Hematopoietic multipotent progenitor cell treated with erythropoietin and hydrocortisone succinate and interleukin-3 and kit ligand, for 4 days (in vitro differentiated cells): Measurements from ENCODE around the gene SLC45A2.
"Not testable (repeated sequence)": the region's sequence is repeated elsewhere in the genome, so short reads cannot be mapped to it uniquely, and the experiment has no call there.

Source experiments
- DNase-seq: peaks from one replicate; pipeline ENCODE4 v3.0.0-alpha.2; 2015

SLC45A2 gene

DNA sequence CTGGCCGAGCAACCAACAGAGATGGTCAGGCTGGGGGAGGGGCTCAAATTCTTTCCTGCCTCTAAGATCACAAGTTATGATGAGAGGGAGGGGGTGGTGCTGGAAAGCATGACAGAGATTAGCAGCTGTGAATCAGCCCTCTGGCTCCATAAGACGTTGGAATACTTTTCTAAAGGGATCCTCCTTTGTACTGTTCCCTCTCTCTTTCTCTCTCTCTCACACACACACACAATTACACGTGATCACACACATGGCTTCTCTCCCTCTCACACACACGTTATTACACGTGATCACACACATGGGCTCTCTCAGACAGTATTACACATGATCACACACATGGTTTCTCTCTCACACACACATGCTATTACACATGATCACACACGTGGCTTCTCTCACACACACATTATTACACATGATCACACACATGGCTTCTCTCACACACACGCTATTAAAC, at the start of gene SLC45A2:
SLC45A2 (minus strand) TSS at position 23 of the 454 bp plus-strand sequence. CDS start 110 bp downstream, outside the sequence.
- DNase-seq = no peak

DNA sequence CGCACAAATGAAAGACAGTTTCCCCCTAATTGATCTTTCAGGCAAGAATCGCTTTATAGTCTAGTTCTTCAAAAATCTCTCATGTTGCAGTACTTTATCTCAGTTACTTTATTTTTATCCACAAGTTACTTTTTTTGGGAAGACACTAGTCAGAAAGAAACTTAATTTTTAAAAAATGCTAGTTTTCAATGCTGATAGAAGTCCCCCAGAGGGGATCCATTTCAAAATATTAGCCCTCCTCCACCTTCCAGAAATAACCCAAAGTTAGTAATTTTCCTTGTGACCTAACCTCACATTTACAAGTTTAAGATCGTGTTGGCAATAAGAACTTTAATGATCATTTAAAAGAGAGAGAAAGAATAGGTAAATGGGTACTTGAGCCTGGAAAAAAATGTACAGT, 47.5 kb upstream of the SLC45A2 start:
- DNase-seq = no peak

DNA sequence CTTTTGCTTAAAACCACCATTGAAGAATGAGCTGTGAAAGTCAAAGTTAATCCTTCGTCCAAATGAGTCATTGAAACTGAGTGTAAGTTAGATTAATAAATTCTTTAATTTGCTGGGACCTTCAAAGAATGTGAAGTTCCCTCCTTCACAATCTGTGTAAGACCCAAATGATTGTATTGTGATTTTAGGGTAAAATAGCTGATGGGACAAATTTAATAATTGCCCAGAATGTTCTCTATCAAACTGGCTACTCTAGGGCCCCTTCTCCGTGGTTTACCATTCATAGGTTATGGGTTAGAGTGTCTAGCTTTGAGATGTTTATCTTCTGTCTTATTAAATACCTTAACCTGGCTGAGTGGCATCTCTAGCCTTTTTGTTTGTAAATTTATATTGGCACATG, 46.6 kb upstream of the SLC45A2 start:
- no peak for DNase-seq

DNA sequence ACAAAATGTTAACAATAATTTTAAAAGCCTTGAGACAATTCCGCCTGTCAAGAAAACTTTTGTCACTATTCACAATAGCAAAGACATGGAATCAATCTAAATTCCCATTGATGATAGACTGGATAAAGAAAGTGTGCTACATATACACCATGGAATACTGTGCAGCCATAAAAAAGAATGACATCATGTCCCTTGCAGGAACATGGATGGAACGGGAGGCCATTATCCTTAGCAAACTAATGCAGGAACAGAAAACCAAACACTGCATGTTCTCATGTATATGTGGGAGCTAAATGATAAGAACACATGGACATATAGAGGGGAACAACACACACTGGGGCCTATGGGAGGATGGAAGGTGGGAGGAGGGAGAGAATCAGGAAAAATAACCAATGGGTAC, 46.1 kb upstream of the SLC45A2 start:
- not testable (repeated sequence) for DNase-seq

GRCh38 chr5:34030048-34030447, 45.6 kb upstream of the SLC45A2 start:
- no peak for DNase-seq

- no peak for DNase-seq
Measured at GRCh38 chr5:34028349-34028748, 43.9 kb upstream of the SLC45A2 start.

GRCh38 chr5:34026089-34026761, 41.7 kb upstream of the SLC45A2 start:
- no peak for DNase-seq

DNA sequence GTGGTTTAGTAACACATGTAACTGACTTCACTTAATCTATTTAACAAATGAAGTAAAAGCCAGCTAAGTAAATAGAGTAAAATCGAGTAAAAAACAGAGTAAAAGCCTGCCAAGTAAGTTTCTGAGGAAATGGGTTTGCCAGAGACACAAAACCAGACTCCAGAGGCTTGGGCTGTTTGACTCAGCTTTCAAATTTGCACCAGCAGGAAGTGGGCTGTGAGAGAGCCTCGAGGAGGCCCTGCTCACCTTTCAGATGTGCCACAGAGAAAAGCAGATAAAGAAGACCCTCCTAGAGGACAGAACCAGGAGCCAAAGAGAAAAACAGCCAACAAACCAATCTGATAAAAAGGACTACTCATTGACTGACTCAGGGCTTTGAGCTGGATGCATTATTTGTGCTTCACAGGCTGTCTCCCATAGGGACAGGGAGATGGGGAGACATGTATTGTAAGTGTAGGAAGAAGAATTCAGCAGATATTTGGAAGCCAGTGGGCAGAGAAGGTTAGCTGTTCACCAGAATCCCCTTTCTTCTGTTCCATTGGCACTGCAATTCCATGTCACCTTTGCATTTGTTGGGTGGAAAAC, 37.7 kb upstream of the SLC45A2 start:
- DNase-seq = no peak

DNA sequence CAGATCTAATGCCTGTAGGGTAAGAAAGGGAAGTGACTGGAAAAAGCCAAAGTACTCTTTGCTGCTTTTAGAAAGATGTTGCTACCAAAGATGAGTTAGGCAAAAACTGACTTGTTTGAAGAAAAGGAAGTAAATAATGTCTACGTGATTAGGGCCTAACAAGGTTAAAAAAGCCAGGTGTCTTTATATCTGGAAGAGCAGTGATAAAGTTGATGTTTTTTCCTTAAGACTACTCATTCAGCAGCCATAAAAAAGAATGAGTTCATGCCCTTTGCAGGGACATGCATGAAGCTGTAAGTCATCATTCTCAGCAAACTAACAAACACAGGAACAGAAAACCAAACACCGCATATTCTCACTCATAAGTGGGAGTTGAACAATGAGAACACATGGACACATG, 36.8 kb upstream of the SLC45A2 start:
- no peak for DNase-seq

- no peak for DNase-seq
Measured at GRCh38 chr5:34020726-34021125, 36.2 kb upstream of the SLC45A2 start.

DNA sequence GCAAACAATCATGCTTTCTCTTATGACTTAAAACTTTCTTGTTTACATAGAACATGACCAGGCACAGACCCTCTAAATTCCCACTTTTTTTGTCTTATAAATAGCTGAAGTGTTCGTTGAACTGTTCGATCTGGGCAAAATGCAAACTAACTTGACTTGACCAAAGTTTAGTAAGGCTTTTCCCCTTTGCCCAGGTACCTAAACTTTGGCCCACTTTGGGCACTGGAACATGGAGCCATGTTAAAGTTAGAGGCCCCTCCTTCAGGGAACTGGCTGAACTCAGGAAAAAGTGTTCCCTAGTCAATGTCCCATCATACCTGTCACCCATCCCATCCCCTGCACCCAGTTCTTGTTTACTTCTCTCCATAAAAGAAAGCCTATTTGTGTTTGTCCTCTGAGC, 32.8 kb upstream of the SLC45A2 start:
- DNase-seq = no peak

- DNase-seq = no peak
Measured at GRCh38 chr5:34016750-34017149, 32.3 kb upstream of the SLC45A2 start.

DNA sequence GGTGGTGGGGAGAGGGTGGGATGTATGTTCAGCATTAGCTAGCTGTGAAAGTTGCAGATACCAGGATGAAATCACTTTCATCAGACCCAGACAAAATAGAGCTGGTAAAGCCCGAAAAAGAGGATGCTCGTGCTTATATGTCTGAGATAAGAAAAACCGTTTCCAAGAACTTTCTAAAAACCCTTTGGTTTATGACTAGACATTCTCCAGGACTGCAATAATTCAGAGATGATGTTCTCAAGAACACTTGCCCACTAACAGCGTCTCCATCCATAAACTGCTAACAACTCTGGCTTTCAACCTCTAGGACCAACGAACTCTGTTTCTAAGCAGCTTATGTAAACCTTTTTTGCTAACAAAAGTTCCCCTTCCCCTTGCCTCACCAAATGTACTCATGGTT, 31.7 kb upstream of the SLC45A2 start:
- DNase-seq = peak; percentile 52

- DNase-seq = no peak
Measured at GRCh38 chr5:34015120-34015822, 30.8 kb upstream of the SLC45A2 start.

DNA sequence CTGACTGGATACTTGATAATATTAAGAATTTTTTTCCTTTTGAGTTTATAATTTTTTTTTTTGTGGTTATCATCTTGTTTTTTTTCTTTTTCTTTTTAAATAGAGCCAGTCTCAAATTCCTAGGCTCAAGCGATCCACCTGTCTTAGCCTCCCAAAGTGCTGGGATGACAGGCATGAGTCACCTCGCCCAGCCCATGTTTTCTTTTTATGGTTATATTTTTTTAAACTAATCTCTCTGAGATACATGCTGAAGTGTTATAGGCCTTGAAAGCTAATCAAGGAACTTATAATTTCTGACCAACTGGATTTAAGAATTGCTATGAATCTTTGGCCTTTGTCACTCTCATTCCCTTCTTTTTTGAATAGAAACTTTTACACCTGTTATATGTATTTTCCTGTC, 30.1 kb upstream of the SLC45A2 start:
- no peak for DNase-seq

GRCh38 chr5:34013547-34013946, 29.1 kb upstream of the SLC45A2 start:
- DNase-seq = no peak

- no peak for DNase-seq
Measured at GRCh38 chr5:34012791-34013190, 28.3 kb upstream of the SLC45A2 start.

DNA sequence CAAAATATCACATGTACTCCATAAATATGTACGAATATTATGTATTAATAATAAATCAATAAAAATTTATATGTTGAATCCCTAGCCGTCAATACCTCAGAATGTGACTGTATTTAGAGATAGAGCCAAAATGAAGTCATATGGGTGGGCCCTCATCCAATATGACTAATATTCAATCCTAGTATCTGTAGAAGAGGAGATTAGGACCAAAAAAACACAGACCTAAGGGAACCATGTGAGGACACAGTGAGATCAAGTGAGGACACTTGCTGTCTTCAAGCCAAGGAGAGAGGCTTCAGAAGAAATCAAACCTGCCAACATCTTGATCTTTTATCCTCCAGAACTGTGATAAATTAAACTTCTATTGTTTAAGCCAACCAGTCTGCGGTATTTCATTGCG, 27.0 kb upstream of the SLC45A2 start:
- peak; percentile 49 for DNase-seq

- not testable (repeated sequence) for DNase-seq
Measured at GRCh38 chr5:34010146-34010545, 25.7 kb upstream of the SLC45A2 start.

GRCh38 chr5:34009610-34010009, 25.1 kb upstream of the SLC45A2 start:
- peak; percentile 32 for DNase-seq

DNA sequence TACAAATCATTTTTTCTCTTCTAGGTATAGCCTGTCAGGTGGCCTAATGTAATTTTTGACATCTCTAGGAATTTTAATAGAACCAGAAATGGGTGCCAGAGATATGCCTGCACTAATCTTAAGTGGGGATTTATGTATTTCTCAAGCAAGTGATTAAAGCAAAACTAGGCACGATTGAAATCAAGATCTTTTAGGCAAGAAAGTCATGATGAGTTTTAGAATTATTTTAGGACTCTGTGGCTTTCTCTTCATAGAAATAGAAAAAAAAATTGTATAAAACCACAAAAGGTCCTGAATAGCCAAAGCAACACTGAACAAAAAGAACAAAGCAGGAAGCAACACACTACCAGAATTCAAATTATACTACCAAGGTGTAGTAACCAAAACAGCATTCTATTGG, 24.3 kb upstream of the SLC45A2 start:
- DNase-seq = peak; percentile 56

- peak; percentile 96 for DNase-seq
Measured at GRCh38 chr5:34007621-34008600, 23.4 kb upstream of the SLC45A2 start, which contains the start of gene AMACR. Gene AMACR, minus strand, starts transcription at chr5:34008050. Its CDS starts 31 bp downstream, at chr5:34008019.

GRCh38 chr5:34007201-34007620, 22.7 kb upstream of the SLC45A2 start:
- DNase-seq = peak; percentile 28
